ENCODE measurements around the gene PRAMEF17. TPM values are rescaled to one million over a fixed set of nuclear protein-coding genes. Genes with fewer than 3 reads are reported as not detected.
A peak's percentile ranks its signal among the peaks of the same experiment; 100 is the strongest.
"Not testable (repeated sequence)": the region's sequence is repeated elsewhere in the genome, so short reads cannot be mapped to it uniquely, and the experiment has no call there.

The PRAMEF17 gene
- total and polyA plus RNA-seq, 4 donors: not detected

- peak in 1 of 6 donors; percentile 65 for DNase-seq (ENCODE audit: low read depth in 4 of 6, low spot score in 6 of 6)
- H3K9me3 ChIP-seq (ENCODE audit: control insufficient read depth, insufficient read depth, low read length): no peaks in the 10 kb centered on the region
- H3K4me1 ChIP-seq (ENCODE audit: control insufficient read depth, insufficient read depth, low read length): no peaks in the 10 kb centered on the region
- WGBS (ENCODE audit: insufficient coverage): 71% methylated on average over 1 of the region's 3 CpGs
- no peaks in the 10 kb centered on the region for H3K36me3 ChIP-seq (ENCODE audit: control insufficient read depth, insufficient read depth, low read length)
- no peak overlapping the region for H3K4me3 ChIP-seq (ENCODE audit: low read depth, low read length)
- no peak overlapping the region for H3K27ac ChIP-seq (ENCODE audit: low read depth, low read length)
- no peaks in the 10 kb centered on the region for H3K27me3 ChIP-seq (ENCODE audit: control insufficient read depth, insufficient read depth, low read length)
These were observed 46.0 kb downstream of the PRAMEF17 start for GRCh38 chr1:13435458-13435857.

- H3K27ac ChIP-seq (ENCODE audit: low read depth, low read length); H3K27me3 ChIP-seq (ENCODE audit: control insufficient read depth, insufficient read depth, low read length); H3K4me1 ChIP-seq (ENCODE audit: control insufficient read depth, insufficient read depth, low read length); DNase-seq (ENCODE audit: low read depth in 4 of 6, low spot score in 6 of 6); H3K36me3 ChIP-seq (ENCODE audit: control insufficient read depth, insufficient read depth, low read length); H3K4me3 ChIP-seq (ENCODE audit: low read depth, low read length); H3K9me3 ChIP-seq (ENCODE audit: control insufficient read depth, insufficient read depth, low read length): not testable (repeated sequence)
- WGBS (ENCODE audit: insufficient coverage): 97% methylated on average over 24 of the region's 49 CpGs
These were observed 49.8 kb downstream of the PRAMEF17 start for GRCh38 chr1:13439104-13439783.

Other genes with a start within 250 kb of the PRAMEF17 start
- not detected for gene PRAMEF26, start 233.6 kb upstream of the PRAMEF17 start, total RNA-seq
- not detected for gene PRAMEF26, start 233.6 kb upstream of the PRAMEF17 start, polyA plus RNA-seq (ENCODE audit: insufficient read length in 2 of 2)
- not detected for gene HNRNPCL4, start 224.0 kb upstream of the PRAMEF17 start, total RNA-seq
- under 1 TPM; 0.30 to 0.36 TPM for gene HNRNPCL4, start 224.0 kb upstream of the PRAMEF17 start, polyA plus RNA-seq (ENCODE audit: insufficient read length in 2 of 2)
- gene PRAMEF9, start 217.8 kb upstream of the PRAMEF17 start, total RNA-seq: not detected
- not detected for gene PRAMEF9, start 217.8 kb upstream of the PRAMEF17 start, polyA plus RNA-seq (ENCODE audit: insufficient read length in 2 of 2)
- gene PRAMEF13, start 188.2 kb upstream of the PRAMEF17 start, total RNA-seq: not detected
- not detected for gene PRAMEF13, start 188.2 kb upstream of the PRAMEF17 start, polyA plus RNA-seq (ENCODE audit: insufficient read length in 2 of 2)
- gene PRAMEF18, start 163.5 kb upstream of the PRAMEF17 start, total RNA-seq: not detected
- gene PRAMEF18, start 163.5 kb upstream of the PRAMEF17 start, polyA plus RNA-seq (ENCODE audit: insufficient read length in 2 of 2): under 1 TPM in 1 of 2 donors, not detected in 1; 0.08 TPM
- not detected for gene PRAMEF5, start 135.4 kb upstream of the PRAMEF17 start, total RNA-seq
- gene PRAMEF5, start 135.4 kb upstream of the PRAMEF17 start, polyA plus RNA-seq (ENCODE audit: insufficient read length in 2 of 2): not detected
- not detected for gene PRAMEF8, start 104.5 kb upstream of the PRAMEF17 start, total RNA-seq
- not detected for gene PRAMEF8, start 104.5 kb upstream of the PRAMEF17 start, polyA plus RNA-seq (ENCODE audit: insufficient read length in 2 of 2)
- gene PRAMEF33, start 86.1 kb upstream of the PRAMEF17 start, total RNA-seq: not detected
- gene PRAMEF33, start 86.1 kb upstream of the PRAMEF17 start, polyA plus RNA-seq (ENCODE audit: insufficient read length in 2 of 2): not detected
- gene PRAMEF15, start 74.1 kb upstream of the PRAMEF17 start, total RNA-seq: not detected
- gene PRAMEF15, start 74.1 kb upstream of the PRAMEF17 start, polyA plus RNA-seq (ENCODE audit: insufficient read length in 2 of 2): not detected
- not detected for gene PRAMEF14, start 42.5 kb upstream of the PRAMEF17 start, total RNA-seq
- gene PRAMEF14, start 42.5 kb upstream of the PRAMEF17 start, polyA plus RNA-seq (ENCODE audit: insufficient read length in 2 of 2): not detected
- not detected for gene PRAMEF19, start 17.7 kb upstream of the PRAMEF17 start, total RNA-seq
- not detected for gene PRAMEF19, start 17.7 kb upstream of the PRAMEF17 start, polyA plus RNA-seq (ENCODE audit: insufficient read length in 2 of 2)
- gene PRAMEF20, start 20.8 kb downstream of the PRAMEF17 start, total RNA-seq: not detected
- not detected for gene PRAMEF20, start 20.8 kb downstream of the PRAMEF17 start, polyA plus RNA-seq (ENCODE audit: insufficient read length in 2 of 2)
- 1 to 10 TPM in 1 of 2 donors, under 1 TPM in 1; 0.55 to 1.7 TPM for gene LRRC38, start 124.4 kb downstream of the PRAMEF17 start, total RNA-seq
- 1 to 10 TPM; 3.8 to 4.8 TPM for gene LRRC38, start 124.4 kb downstream of the PRAMEF17 start, polyA plus RNA-seq (ENCODE audit: insufficient read length in 2 of 2)
- 10 to 100 TPM; 13.3 to 28.9 TPM for gene PDPN, start 194.2 kb downstream of the PRAMEF17 start, total RNA-seq
- gene PDPN, start 194.2 kb downstream of the PRAMEF17 start, polyA plus RNA-seq (ENCODE audit: insufficient read length in 2 of 2): 10 to 100 TPM; 35.8 to 46.9 TPM

Measured in spinal cord (tissue), 10 donors.